ENCODE data around the gene AGPS.
"Not testable (repeated sequence)": the region's sequence is repeated elsewhere in the genome, so short reads cannot be mapped to it uniquely, and the experiment has no call there.

The AGPS gene

DNA sequence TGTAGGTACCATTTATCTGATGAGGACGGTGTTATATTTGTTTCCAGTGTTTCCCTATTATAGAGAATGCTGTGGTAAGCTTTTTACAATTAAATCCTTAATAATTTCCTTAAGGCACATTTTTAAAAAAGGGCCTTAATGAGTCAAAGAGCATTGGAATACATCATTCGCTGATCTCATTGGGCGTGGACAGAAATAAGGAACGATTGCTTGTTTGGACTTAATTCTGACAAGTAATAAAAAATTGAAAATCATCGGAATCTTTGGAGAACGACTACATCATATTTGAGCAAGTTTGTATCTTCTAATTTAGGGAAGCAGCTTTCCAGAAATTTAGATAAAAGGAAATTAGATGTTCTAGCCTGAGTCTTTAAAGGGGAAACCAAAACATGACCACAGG, 11.3 kb downstream of the AGPS start:
- TF ChIP-seq, protein P1, sequence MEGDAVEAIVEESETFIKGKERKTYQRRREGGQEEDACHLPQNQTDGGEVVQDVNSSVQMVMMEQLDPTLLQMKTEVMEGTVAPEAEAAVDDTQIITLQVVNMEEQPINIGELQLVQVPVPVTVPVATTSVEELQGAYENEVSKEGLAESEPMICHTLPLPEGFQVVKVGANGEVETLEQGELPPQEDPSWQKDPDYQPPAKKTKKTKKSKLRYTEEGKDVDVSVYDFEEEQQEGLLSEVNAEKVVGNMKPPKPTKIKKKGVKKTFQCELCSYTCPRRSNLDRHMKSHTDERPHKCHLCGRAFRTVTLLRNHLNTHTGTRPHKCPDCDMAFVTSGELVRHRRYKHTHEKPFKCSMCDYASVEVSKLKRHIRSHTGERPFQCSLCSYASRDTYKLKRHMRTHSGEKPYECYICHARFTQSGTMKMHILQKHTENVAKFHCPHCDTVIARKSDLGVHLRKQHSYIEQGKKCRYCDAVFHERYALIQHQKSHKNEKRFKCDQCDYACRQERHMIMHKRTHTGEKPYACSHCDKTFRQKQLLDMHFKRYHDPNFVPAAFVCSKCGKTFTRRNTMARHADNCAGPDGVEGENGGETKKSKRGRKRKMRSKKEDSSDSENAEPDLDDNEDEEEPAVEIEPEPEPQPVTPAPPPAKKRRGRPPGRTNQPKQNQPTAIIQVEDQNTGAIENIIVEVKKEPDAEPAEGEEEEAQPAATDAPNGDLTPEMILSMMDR (IDR thresholded peaks at IDR 0.05; ENCODE audit: low read depth, low read length), result no peak
- Histone ChIP-seq H3K27ac (no peak overlapping the region), H3K9me3 (ENCODE audit: severe bottlenecking) (no peaks in the 10 kb centered on the region), H3K27me3 (ENCODE audit: insufficient read depth, low read depth, severe bottlenecking) (no peaks in the 10 kb centered on the region), H3K4me3 (ENCODE audit: low read depth, low read length) (no peak overlapping the region), H3K36me3 (no peaks in the 10 kb centered on the region)
- no peak for DNase-seq

DNA sequence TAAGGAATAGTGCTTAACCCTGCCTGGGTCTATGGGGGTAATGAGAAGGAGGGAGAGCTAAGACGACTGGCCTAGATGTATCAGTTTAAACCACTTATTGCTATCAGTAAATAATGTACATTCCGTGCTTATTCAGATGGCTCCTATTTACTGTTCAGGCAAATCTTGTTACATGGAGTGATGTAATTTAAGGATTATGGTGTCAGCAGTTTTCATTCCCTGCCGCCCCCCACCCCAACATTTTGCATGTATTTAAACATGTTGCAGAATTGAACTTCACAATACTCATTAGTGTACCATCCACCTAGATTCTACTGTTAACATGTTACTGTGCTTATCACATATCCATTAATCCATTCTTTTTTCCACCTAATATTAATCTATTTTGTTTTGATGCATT, 11.7 kb downstream of the AGPS start:
- Histone ChIP-seq H3K36me3 (no peaks in the 10 kb centered on the region), H3K27ac (no peak overlapping the region), H3K9me3 (ENCODE audit: severe bottlenecking) (no peaks in the 10 kb centered on the region), H3K27me3 (ENCODE audit: insufficient read depth, low read depth, severe bottlenecking) (no peaks in the 10 kb centered on the region), H3K4me3 (ENCODE audit: low read depth, low read length) (no peak overlapping the region)
- TF ChIP-seq, protein P1 (IDR thresholded peaks at IDR 0.05; ENCODE audit: low read depth, low read length), result no peak
- DNase-seq, result no peak

DNA sequence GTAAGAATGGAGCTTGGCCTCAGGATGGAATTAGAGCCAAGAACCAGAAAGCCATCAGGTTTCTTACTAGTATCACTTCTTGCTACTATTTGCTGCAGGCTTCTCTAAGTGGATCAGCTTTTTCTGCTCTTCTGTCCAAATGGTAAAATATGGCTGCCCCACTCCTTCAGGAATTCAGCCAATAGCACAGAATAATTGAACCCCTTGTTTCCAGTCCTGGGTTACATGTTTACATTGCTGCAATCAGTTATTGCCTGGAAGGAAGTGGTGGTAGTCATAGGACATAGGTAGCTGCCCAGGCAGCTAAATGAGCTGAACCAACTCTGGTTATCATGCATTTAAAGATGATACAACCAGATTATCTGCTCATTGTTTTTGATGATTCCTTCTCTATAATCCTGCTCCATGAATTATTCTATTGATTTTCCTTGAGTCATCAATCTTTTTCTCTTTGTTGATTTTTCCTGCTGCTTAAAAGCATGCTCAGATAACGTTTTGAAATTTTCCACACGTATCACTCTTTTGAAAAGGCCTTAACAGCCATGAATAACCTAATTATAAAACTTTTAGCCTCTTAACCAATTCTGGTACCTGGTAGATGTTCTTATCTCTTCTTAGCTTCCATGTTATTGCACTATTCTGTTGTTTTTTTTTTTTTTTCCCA, 12.6 kb downstream of the AGPS start:
- DNase-seq, result no peak
- Histone ChIP-seq H3K27ac (no peak overlapping the region), H3K27me3 (ENCODE audit: insufficient read depth, low read depth, severe bottlenecking) (no peaks in the 10 kb centered on the region), H3K4me3 (ENCODE audit: low read depth, low read length) (no peak overlapping the region), H3K9me3 (ENCODE audit: severe bottlenecking) (no peaks in the 10 kb centered on the region), H3K36me3 (no peaks in the 10 kb centered on the region)
- TF ChIP-seq, protein P1 (IDR thresholded peaks at IDR 0.05; ENCODE audit: low read depth, low read length), result no peak

DNA sequence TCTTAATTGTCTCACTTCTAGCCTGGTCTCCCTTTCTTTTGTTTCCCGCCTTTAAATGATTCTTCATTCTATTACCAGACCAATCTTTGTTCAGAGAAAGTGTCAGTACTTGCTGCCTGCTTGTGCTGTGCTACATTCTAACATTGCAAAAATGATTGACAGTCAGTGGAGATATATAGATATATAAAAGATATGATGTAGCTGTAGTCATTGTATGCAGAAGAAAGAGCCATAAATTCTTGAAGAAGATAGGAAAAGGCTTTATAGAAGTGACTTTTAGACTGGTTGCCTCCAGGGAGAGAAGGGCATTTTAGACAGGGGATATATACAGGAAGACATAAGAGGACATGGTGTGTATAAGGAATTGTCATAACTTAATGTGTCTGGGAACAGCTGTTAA, 13.6 kb downstream of the AGPS start:
- TF ChIP-seq, protein P1 (IDR thresholded peaks at IDR 0.05; ENCODE audit: low read depth, low read length), result no peak
- no peaks in the 10 kb centered on the region for H3K9me3 ChIP-seq (ENCODE audit: severe bottlenecking)
- no peak overlapping the region for H3K27ac ChIP-seq
- no peak for DNase-seq
- H3K4me3 ChIP-seq (ENCODE audit: low read depth, low read length), result no peak overlapping the region
- H3K27me3 ChIP-seq (ENCODE audit: insufficient read depth, low read depth, severe bottlenecking), result no peaks in the 10 kb centered on the region
- H3K36me3 ChIP-seq, result no peaks in the 10 kb centered on the region

DNA sequence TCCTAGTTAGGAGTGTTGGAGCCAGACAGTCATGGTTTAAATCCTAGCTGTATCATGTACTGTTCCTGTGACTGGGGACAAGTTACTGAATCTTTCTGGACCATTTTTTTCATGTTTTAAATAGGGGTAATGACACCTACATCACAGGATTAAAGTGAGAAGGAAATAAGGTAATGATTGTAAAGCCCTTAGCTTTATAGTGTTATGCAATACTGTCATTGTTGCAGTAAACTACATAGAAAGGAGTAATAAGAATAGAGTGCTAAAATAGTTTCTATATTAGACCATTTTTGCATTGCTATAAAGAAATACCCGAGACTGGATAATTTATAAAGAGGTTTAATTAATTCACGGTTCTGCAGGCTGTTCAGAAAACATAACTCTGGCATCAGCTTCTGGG, 14.5 kb downstream of the AGPS start:
- no peak overlapping the region for H3K27ac ChIP-seq
- DNase-seq, result no peak
- no peaks in the 10 kb centered on the region for H3K9me3 ChIP-seq (ENCODE audit: severe bottlenecking)
- H3K4me3 ChIP-seq (ENCODE audit: low read depth, low read length), result no peak overlapping the region
- H3K36me3 ChIP-seq, result no peaks in the 10 kb centered on the region
- H3K27me3 ChIP-seq (ENCODE audit: insufficient read depth, low read depth, severe bottlenecking), result no peaks in the 10 kb centered on the region
- TF ChIP-seq, protein P1 (IDR thresholded peaks at IDR 0.05; ENCODE audit: low read depth, low read length), result no peak

DNA sequence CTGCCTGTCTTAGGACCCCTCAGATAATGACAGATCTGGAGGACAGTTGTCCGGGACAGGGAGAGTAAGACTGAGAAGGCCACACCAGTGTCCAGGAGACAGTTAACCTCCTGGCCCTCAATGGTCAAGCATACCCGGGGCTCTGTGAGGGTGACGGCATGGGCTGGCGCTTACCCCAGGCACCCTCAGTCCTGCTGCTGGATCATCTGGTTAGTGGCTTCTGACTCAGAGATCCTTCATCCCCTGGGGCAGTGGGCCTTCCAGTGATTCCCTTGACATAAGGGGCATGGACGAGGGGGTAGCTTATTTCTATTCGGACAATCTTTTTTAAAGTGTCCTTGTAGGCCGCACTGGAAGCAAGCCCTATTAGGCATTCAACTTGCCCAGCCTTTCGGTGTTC, 18.1 kb downstream of the AGPS start:
- not testable (repeated sequence) for DNase-seq; H3K4me3 ChIP-seq (ENCODE audit: low read depth, low read length); H3K27ac ChIP-seq; H3K9me3 ChIP-seq (ENCODE audit: severe bottlenecking); H3K36me3 ChIP-seq; H3K27me3 ChIP-seq (ENCODE audit: insufficient read depth, low read depth, severe bottlenecking)
